ENCODE measurements around the gene ABCF2. TPM values are rescaled to one million over a fixed set of nuclear protein-coding genes. Genes with fewer than 3 reads are reported as not detected.

The ABCF2 gene
- total RNA-seq, 1 experiment from 2014 or later = 63.7 TPM

GRCh38 chr7:151173386-151174245 is 53.4 kb downstream of the ABCF2 start:
- no peaks in the 10 kb centered on the region for H3K4me1 ChIP-seq (ENCODE audit: control insufficient read depth in 1 of 2, insufficient read depth in 2 of 2, low read length in 2 of 2)
- no peak for DNase-seq (ENCODE audit: low read depth, low spot score)
- POLR2A ChIA-PET = no interaction called here
- no peak for ATAC-seq
- H2AFZ ChIP-seq (ENCODE audit: low read depth, low read length, poor library complexity, severe bottlenecking) = no peak overlapping the region
- H3K27me3 ChIP-seq (ENCODE audit: insufficient read depth, low read length) = no peaks in the 10 kb centered on the region
- no TSS peak for BruUV-seq (replicated peaks)
- intact Hi-C loops (cut with micrococcal nuclease) = loop anchor here (2.0 to 5.0 kb wide), 2 partner anchors 129 to 396 kb away; no protein-coding TSS in a partner anchor
- no peak overlapping the region for H3K9ac ChIP-seq (ENCODE audit: low read length)
- TF ChIP-seq POLR2AphosphoS5 (IDR thresholded peaks at IDR 0.05; ENCODE audit: low read depth, low read length) (no peak), POLR2A (IDR thresholded peaks at IDR 0.05; ENCODE audit: borderline replicate concordance, extremely low read depth, insufficient read depth, insufficient read length) (no peak), EZH2 (IDR thresholded peaks at IDR 0.05) (no peak), JUND (IDR thresholded peaks at IDR 0.05) (no peak), ZFX (IDR thresholded peaks at IDR 0.05) (no peak), MAX (IDR thresholded peaks at IDR 0.05) (no peak), FOSL1 (IDR thresholded peaks at IDR 0.05; ENCODE audit: low read depth) (no peak), ZNF274 (IDR thresholded peaks at IDR 0.05; ENCODE audit: low read depth, low read length) (no peak)
- RAD21 ChIA-PET (ENCODE audit: low non-redundant PET in 1 of 2, low total read pairs in 2 of 2, uncharacterized antibody in 2 of 2, unreplicated experiment in 2 of 2) = no interaction called here
- no peaks in the 10 kb centered on the region for H4K20me1 ChIP-seq (ENCODE audit: insufficient read depth)
- CTCF ChIA-PET = no interaction called here
- no peaks in the 10 kb centered on the region for H3K36me3 ChIP-seq (ENCODE audit: control insufficient read depth in 1 of 2, insufficient read depth in 2 of 2, low read length in 2 of 2)
- no peaks in the 10 kb centered on the region for H3K79me2 ChIP-seq (ENCODE audit: insufficient read depth, low read length)
- no peak overlapping the region for H3K4me3 ChIP-seq (replicated peaks in 1 of 2; ENCODE audit: low read depth in 1 of 2, low read length in 2 of 2)
- peaks cover 0 to 8% of the 10 kb centered on the region in 2 experiments; a peak in 1 of 4 replicates for H3K9me3 ChIP-seq (ENCODE audit: control insufficient read depth in 1 of 2, insufficient read depth in 1 of 2, low read depth in 1 of 2, low read length in 2 of 2)
- no peak overlapping the region for H3K27ac ChIP-seq (ENCODE audit: low read depth, low read length)
- no peaks in the 10 kb centered on the region for H3K9me2 ChIP-seq (ENCODE audit: insufficient read depth)
- no peak overlapping the region for H3K4me2 ChIP-seq (ENCODE audit: low read length)
